ENCODE results near the gene MRPS35.

GRCh38 chr12:27777141-27777540 lies 66.5 kb downstream of the MRPS35 start:
- TF ChIP-seq SIN3A (IDR thresholded peaks at IDR 0.05; ENCODE audit: borderline replicate concordance, insufficient read depth, low read length) = no peak
- TF ChIP-seq POLR2AphosphoS5 (IDR thresholded peaks at IDR 0.05; ENCODE audit: low read depth, low read length) = no peak
